GM21423 (cell line): ENCODE data around the gene LARGE1.

Source experiments
- ATAC-seq: cut with Tn5 transposase; IDR thresholded peaks from one replicate; pipeline ENCODE4 v1.9.1; 2021; ENCODE audit warnings: mild to moderate bottlenecking, moderate library complexity; ENCODE audit not compliant: unreplicated experiment

Gene LARGE1

GRCh38 chr22:33887173-33887572 is 33.1 kb downstream of the LARGE1 start:
- ATAC-seq: no peak

GRCh38 chr22:33886696-33887095 is 33.6 kb downstream of the LARGE1 start:
- no peak for ATAC-seq

- ATAC-seq: no peak
Measured at GRCh38 chr22:33884829-33885228, 35.4 kb downstream of the LARGE1 start.

GRCh38 chr22:33883961-33884808 is 36.1 kb downstream of the LARGE1 start:
- no peak for ATAC-seq

- no peak for ATAC-seq
Measured at GRCh38 chr22:33883561-33883960, 36.7 kb downstream of the LARGE1 start.

- ATAC-seq: no peak
Measured at GRCh38 chr22:33882991-33883390, 37.3 kb downstream of the LARGE1 start.

- ATAC-seq: no peak
Measured at GRCh38 chr22:33880986-33881385, 39.3 kb downstream of the LARGE1 start.

- ATAC-seq: no peak
Measured at GRCh38 chr22:33879796-33880195, 40.5 kb downstream of the LARGE1 start.

- ATAC-seq: no peak
Measured at GRCh38 chr22:33875316-33875715, 45.0 kb downstream of the LARGE1 start.

GRCh38 chr22:33874206-33874605 is 46.1 kb downstream of the LARGE1 start:
- no peak for ATAC-seq

GRCh38 chr22:33873666-33874065 is 46.6 kb downstream of the LARGE1 start:
- no peak for ATAC-seq

GRCh38 chr22:33873186-33873585 is 47.1 kb downstream of the LARGE1 start:
- ATAC-seq: no peak

- no peak for ATAC-seq
Measured at GRCh38 chr22:33871935-33872334, 48.3 kb downstream of the LARGE1 start.

GRCh38 chr22:33869946-33870345 is 50.3 kb downstream of the LARGE1 start:
- no peak for ATAC-seq

GRCh38 chr22:33867971-33868370 is 52.3 kb downstream of the LARGE1 start:
- ATAC-seq: no peak

- ATAC-seq: no peak
Measured at GRCh38 chr22:33867118-33867866, 53.0 kb downstream of the LARGE1 start.

GRCh38 chr22:33866511-33866910 is 53.8 kb downstream of the LARGE1 start:
- ATAC-seq: no peak

GRCh38 chr22:33865996-33866395 is 54.3 kb downstream of the LARGE1 start:
- ATAC-seq: no peak

- no peak for ATAC-seq
Measured at GRCh38 chr22:33865248-33865647, 55.0 kb downstream of the LARGE1 start.

- no peak for ATAC-seq
Measured at GRCh38 chr22:33864723-33865130, 55.5 kb downstream of the LARGE1 start.

GRCh38 chr22:33861216-33861875 is 58.9 kb downstream of the LARGE1 start:
- ATAC-seq: no peak

- no peak for ATAC-seq
Measured at GRCh38 chr22:33860386-33860785, 59.9 kb downstream of the LARGE1 start.
